ENCODE data around the gene OSBP2. TPM values are rescaled to one million over a fixed set of nuclear protein-coding genes. Genes with fewer than 3 reads are reported as not detected.

OSBP2 gene
- total RNA-seq, 3 donors from 2014 or later, result 0.96 to 4.6 (median 4.4) TPM

- H3K27ac ChIP-seq, result no peak overlapping the region
- intact Hi-C loops (cut with DNase I; ENCODE audit: low total_unique reads), result no loop called here
- no peaks in the 10 kb centered on the region for H3K9me3 ChIP-seq
- no peaks in the 10 kb centered on the region for H3K4me1 ChIP-seq
- no peaks in the 10 kb centered on the region for H3K36me3 ChIP-seq
- TF ChIP-seq CTCF (IDR thresholded peaks at IDR 0.05) (peak in 2 of 3 donors; percentile 51 to 54), POLR2A (IDR thresholded peaks at IDR 0.05) (no peak)
- H3K27me3 ChIP-seq, result peaks cover 0 to 4% of the 10 kb centered on the region in 2 donors
- DNase-seq (ENCODE audit: low spot score in 2 of 2), result peak; percentile 57 to 77
- peak overlapping the region in 2 of 3 donors; percentile 16 to 56 for H3K4me3 ChIP-seq
Measured at GRCh38 chr22:30802202-30803166, 107.8 kb downstream of the OSBP2 start.

GRCh38 chr22:30803679-30804078 is 109.0 kb downstream of the OSBP2 start:
- peaks cover 0 to 4% of the 10 kb centered on the region in 2 donors for H3K27me3 ChIP-seq
- H3K9me3 ChIP-seq, result no peaks in the 10 kb centered on the region
- no peak for DNase-seq (ENCODE audit: low spot score in 2 of 2)
- TF ChIP-seq CTCF (IDR thresholded peaks at IDR 0.05) (no peak), POLR2A (IDR thresholded peaks at IDR 0.05) (no peak), POLR2AphosphoS5 (IDR thresholded peaks at IDR 0.05) (no peak)
- H3K4me1 ChIP-seq, result no peaks in the 10 kb centered on the region
- intact Hi-C loops (cut with DNase I; ENCODE audit: low total_unique reads), result no loop called here
- H3K4me3 ChIP-seq, result no peak overlapping the region
- no peak overlapping the region for H3K27ac ChIP-seq
- no peaks in the 10 kb centered on the region for H3K36me3 ChIP-seq

GRCh38 chr22:30804626-30805025 is 110.0 kb downstream of the OSBP2 start:
- no peak overlapping the region for H3K4me3 ChIP-seq
- H3K36me3 ChIP-seq, result no peaks in the 10 kb centered on the region
- H3K27me3 ChIP-seq, result no peaks in the 10 kb centered on the region
- TF ChIP-seq POLR2A (IDR thresholded peaks at IDR 0.05) (no peak), POLR2AphosphoS5 (IDR thresholded peaks at IDR 0.05) (no peak), CTCF (IDR thresholded peaks at IDR 0.05) (no peak)
- intact Hi-C loops (cut with DNase I; ENCODE audit: low total_unique reads), result no loop called here
- H3K9me3 ChIP-seq, result no peaks in the 10 kb centered on the region
- H3K27ac ChIP-seq, result no peak overlapping the region
- H3K4me1 ChIP-seq, result no peaks in the 10 kb centered on the region
- no peak for DNase-seq (ENCODE audit: low spot score in 2 of 2)

- intact Hi-C loops (cut with DNase I; ENCODE audit: low total_unique reads), result no loop called here
- no peaks in the 10 kb centered on the region for H3K27me3 ChIP-seq
- H3K4me3 ChIP-seq, result no peak overlapping the region
- H3K4me1 ChIP-seq, result no peaks in the 10 kb centered on the region
- H3K36me3 ChIP-seq, result no peaks in the 10 kb centered on the region
- H3K27ac ChIP-seq, result no peak overlapping the region
- no peaks in the 10 kb centered on the region for H3K9me3 ChIP-seq
- no peak for DNase-seq (ENCODE audit: low spot score in 2 of 2)
- TF ChIP-seq CTCF (IDR thresholded peaks at IDR 0.05) (no peak), POLR2A (IDR thresholded peaks at IDR 0.05) (no peak), POLR2AphosphoS5 (IDR thresholded peaks at IDR 0.05) (no peak)
Measured at GRCh38 chr22:30806391-30806861, 111.8 kb downstream of the OSBP2 start.

GRCh38 chr22:30809086-30809485 is 114.4 kb downstream of the OSBP2 start:
- H3K27me3 ChIP-seq, result no peaks in the 10 kb centered on the region
- H3K4me3 ChIP-seq, result no peak overlapping the region
- no peak overlapping the region for H3K27ac ChIP-seq
- no peak for TF ChIP-seq POLR2A (IDR thresholded peaks at IDR 0.05)
- no peak for TF ChIP-seq POLR2AphosphoS5 (IDR thresholded peaks at IDR 0.05)
- no peak for TF ChIP-seq CTCF (IDR thresholded peaks at IDR 0.05)
- no peaks in the 10 kb centered on the region for H3K36me3 ChIP-seq
- DNase-seq (ENCODE audit: low spot score in 2 of 2), result no peak
- no peaks in the 10 kb centered on the region for H3K4me1 ChIP-seq
- H3K9me3 ChIP-seq, result no peaks in the 10 kb centered on the region
- intact Hi-C loops (cut with DNase I; ENCODE audit: low total_unique reads), result no loop called here

Data from breast epithelium (tissue), 4 donors.